Measurements from ENCODE around the gene KRTAP2-1. TPM values are rescaled to one million over a fixed set of nuclear protein-coding genes. Genes with fewer than 3 reads are reported as not detected.

The KRTAP2-1 gene
- total and polyA plus RNA-seq, 2 donors (not counting 1 experiment from before 2014, with no cell fraction given): not detected

DNA sequence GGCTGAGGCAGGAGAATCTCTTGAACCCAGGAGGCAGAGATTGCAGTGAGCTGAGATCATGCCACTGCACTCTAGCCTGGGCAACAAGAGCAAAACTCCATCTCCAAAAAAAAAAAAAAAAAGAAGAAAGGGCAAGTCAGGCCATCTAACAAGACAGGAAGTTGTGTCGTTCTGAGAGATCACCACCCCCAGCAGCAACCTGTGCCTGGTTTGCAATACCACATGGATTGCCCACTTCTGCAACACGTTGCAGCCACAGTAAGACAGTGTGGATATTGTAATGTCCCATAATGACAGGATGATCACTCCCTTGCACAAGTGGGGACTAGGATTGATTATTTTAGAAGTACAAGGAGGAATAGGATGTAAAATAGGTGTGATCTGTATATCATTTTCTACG lies 21.9 kb upstream of the KRTAP2-1 start:
- no peak for TF ChIP-seq EZH2 (IDR thresholded peaks at IDR 0.05; ENCODE audit: borderline replicate concordance, insufficient read depth, low read depth, low read length, poor library complexity, severe bottlenecking)
- TF ChIP-seq, protein P1, sequence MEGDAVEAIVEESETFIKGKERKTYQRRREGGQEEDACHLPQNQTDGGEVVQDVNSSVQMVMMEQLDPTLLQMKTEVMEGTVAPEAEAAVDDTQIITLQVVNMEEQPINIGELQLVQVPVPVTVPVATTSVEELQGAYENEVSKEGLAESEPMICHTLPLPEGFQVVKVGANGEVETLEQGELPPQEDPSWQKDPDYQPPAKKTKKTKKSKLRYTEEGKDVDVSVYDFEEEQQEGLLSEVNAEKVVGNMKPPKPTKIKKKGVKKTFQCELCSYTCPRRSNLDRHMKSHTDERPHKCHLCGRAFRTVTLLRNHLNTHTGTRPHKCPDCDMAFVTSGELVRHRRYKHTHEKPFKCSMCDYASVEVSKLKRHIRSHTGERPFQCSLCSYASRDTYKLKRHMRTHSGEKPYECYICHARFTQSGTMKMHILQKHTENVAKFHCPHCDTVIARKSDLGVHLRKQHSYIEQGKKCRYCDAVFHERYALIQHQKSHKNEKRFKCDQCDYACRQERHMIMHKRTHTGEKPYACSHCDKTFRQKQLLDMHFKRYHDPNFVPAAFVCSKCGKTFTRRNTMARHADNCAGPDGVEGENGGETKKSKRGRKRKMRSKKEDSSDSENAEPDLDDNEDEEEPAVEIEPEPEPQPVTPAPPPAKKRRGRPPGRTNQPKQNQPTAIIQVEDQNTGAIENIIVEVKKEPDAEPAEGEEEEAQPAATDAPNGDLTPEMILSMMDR (IDR thresholded peaks at IDR 0.05): no peak
- Histone ChIP-seq H3K27me3 (replicated peaks in 1 of 4; ENCODE audit: control extremely low read depth in 1 of 4, control insufficient read depth in 3 of 4, insufficient read depth in 4 of 4, low read length in 3 of 4) (no peaks in the 10 kb centered on the region), H2AFZ (ENCODE audit: insufficient read depth, low read depth, low read length, poor library complexity, severe bottlenecking) (no peak overlapping the region), H3K4me2 (replicated peaks; ENCODE audit: low read depth, low read length, poor library complexity, severe bottlenecking) (no peak overlapping the region), H4K20me1 (ENCODE audit: control insufficient read depth, insufficient read depth, low read length, poor library complexity, severe bottlenecking) (no peaks in the 10 kb centered on the region), H3K79me2 (ENCODE audit: control insufficient read depth, insufficient read depth, low read length) (no peaks in the 10 kb centered on the region), H3K36me3 (replicated peaks in 1 of 2; ENCODE audit: control extremely low read depth in 1 of 2, control insufficient read depth in 1 of 2, extremely low read depth in 1 of 2, insufficient read depth in 2 of 2, low read length in 1 of 2) (no peaks in the 10 kb centered on the region), H3K4me1 (ENCODE audit: control insufficient read depth in 2 of 2, insufficient read depth in 2 of 2, low read length in 2 of 2) (no peaks in the 10 kb centered on the region), H3K27ac (ENCODE audit: low read length in 2 of 2) (no peak overlapping the region), H3K9me3 (ENCODE audit: control extremely low read depth in 1 of 3, control insufficient read depth in 2 of 3, insufficient read depth in 1 of 3, low read length in 2 of 3) (no peaks in the 10 kb centered on the region), H3K4me3 (ENCODE audit: control extremely low read depth in 1 of 5, extremely low read depth in 1 of 5, insufficient read depth in 1 of 5, low read depth in 2 of 5, low read length in 4 of 5) (no peak overlapping the region), H3K9ac (ENCODE audit: low read length) (no peak overlapping the region)
- ATAC-seq (ENCODE audit: low read depth) (no peak), DNase-seq (no peak)
- Mint-ChIP-seq H3K27ac (no peak overlapping the region), H3K4me1 (no peaks in the 10 kb centered on the region), H3K27me3 (peaks cover 12% of the 10 kb centered on the region), H3K9me3 (ENCODE audit: insufficient read depth) (no peaks in the 10 kb centered on the region), H3K4me3 (no peak overlapping the region)
- intact Hi-C loops (cut with micrococcal nuclease): no loop called here
- ChIA-PET CTCF (no interaction called here), POLR2A (no interaction called here)
- 100% methylated on average over 1 of the region's 3 CpGs for WGBS (ENCODE audit: insufficient coverage)

DNA sequence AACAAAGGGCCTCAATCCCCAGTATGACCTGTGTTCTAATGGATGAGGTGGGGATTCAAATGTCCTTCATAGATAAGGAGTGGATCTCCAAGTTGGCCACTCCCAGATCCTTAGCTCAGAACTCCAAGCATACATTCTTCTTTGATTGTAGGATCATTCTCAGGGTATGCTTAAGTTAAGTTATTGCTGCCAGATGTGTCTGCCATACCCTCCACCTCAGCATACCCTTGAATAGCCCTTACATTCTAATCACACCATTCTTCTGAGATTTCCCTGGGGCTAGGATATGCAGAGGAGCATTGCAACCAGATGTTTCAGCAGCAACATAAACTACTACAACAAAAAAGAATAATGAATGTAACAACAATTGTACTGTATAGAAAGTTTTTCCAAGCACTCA lies 20.2 kb upstream of the KRTAP2-1 start:
- Histone ChIP-seq H3K4me3 (ENCODE audit: control extremely low read depth in 1 of 5, extremely low read depth in 1 of 5, insufficient read depth in 1 of 5, low read depth in 2 of 5, low read length in 4 of 5) (no peak overlapping the region), H3K27me3 (replicated peaks in 1 of 4; ENCODE audit: control extremely low read depth in 1 of 4, control insufficient read depth in 3 of 4, insufficient read depth in 4 of 4, low read length in 3 of 4) (peaks cover 0 to 4% (median 0%) of the 10 kb centered on the region in 4 experiments), H3K4me1 (ENCODE audit: control insufficient read depth in 2 of 2, insufficient read depth in 2 of 2, low read length in 2 of 2) (no peaks in the 10 kb centered on the region), H3K4me2 (replicated peaks; ENCODE audit: low read depth, low read length, poor library complexity, severe bottlenecking) (no peak overlapping the region), H2AFZ (ENCODE audit: insufficient read depth, low read depth, low read length, poor library complexity, severe bottlenecking) (no peak overlapping the region), H3K9me3 (ENCODE audit: control extremely low read depth in 1 of 3, control insufficient read depth in 2 of 3, insufficient read depth in 1 of 3, low read length in 2 of 3) (no peaks in the 10 kb centered on the region), H3K36me3 (replicated peaks in 1 of 2; ENCODE audit: control extremely low read depth in 1 of 2, control insufficient read depth in 1 of 2, extremely low read depth in 1 of 2, insufficient read depth in 2 of 2, low read length in 1 of 2) (no peaks in the 10 kb centered on the region), H3K27ac (ENCODE audit: low read length in 2 of 2) (no peak overlapping the region), H3K9ac (ENCODE audit: low read length) (no peak overlapping the region), H3K79me2 (ENCODE audit: control insufficient read depth, insufficient read depth, low read length) (no peaks in the 10 kb centered on the region), H4K20me1 (ENCODE audit: control insufficient read depth, insufficient read depth, low read length, poor library complexity, severe bottlenecking) (no peaks in the 10 kb centered on the region)
- H3K27me3 Mint-ChIP-seq: peaks cover 14% of the 10 kb centered on the region
- POLR2A ChIA-PET: no interaction called here
- CTCF ChIA-PET: no interaction called here
- no peak for TF ChIP-seq EZH2 (IDR thresholded peaks at IDR 0.05; ENCODE audit: borderline replicate concordance, insufficient read depth, low read depth, low read length, poor library complexity, severe bottlenecking)
- TF ChIP-seq, protein P1 (IDR thresholded peaks at IDR 0.05): no peak
- H3K4me3 Mint-ChIP-seq: no peak overlapping the region
- ATAC-seq (ENCODE audit: low read depth) (no peak), DNase-seq (no peak)
- intact Hi-C loops (cut with micrococcal nuclease): no loop called here
- H3K27ac Mint-ChIP-seq: no peak overlapping the region
- H3K4me1 Mint-ChIP-seq: no peaks in the 10 kb centered on the region
- H3K9me3 Mint-ChIP-seq (ENCODE audit: insufficient read depth): no peaks in the 10 kb centered on the region
